ENCODE data around the gene SEMA4D. TPM values are rescaled to one million over a fixed set of nuclear protein-coding genes. Genes with fewer than 3 reads are reported as not detected.

Gene SEMA4D
- total and polyA plus RNA-seq, 2 of the 13 experiments (the other 11 are each of a cell fraction or from before 2014, with no cell fraction given) = 0.13 to 0.16 TPM

- TF ChIP-seq PATZ1 (CRISPR knock-in tag; IDR thresholded peaks at IDR 0.05) (peak; percentile 40; the same call in 1 of the 2 replicates), RFXAP (CRISPR knock-in tag; IDR thresholded peaks at IDR 0.05; ENCODE audit: borderline replicate concordance) (peak; percentile 31; the same call in 1 of the 2 replicates), ZNF160 (CRISPR knock-in tag; IDR thresholded peaks at IDR 0.05) (0 out of 2 replicates have a peak, but pooled peaks have one; percentile 44), ZNF337 (CRISPR knock-in tag; IDR thresholded peaks at IDR 0.05; ENCODE audit: borderline replicate concordance, low read depth) (peak; percentile 40; the same call in 1 of the 2 replicates), KDM4B (CRISPR knock-in tag; IDR thresholded peaks at IDR 0.05) (peak; percentile 80; the same call in 1 of the 2 replicates), IRF1 (CRISPR knock-in tag; IDR thresholded peaks at IDR 0.05; ENCODE audit: low read depth) (no peak), ZNF589 (CRISPR knock-in tag; conservative IDR thresholded peaks at IDR 0.05) (no peak), ZNF263 (CRISPR knock-in tag; IDR thresholded peaks at IDR 0.05) (peak; percentile 93), ZNF550 (CRISPR knock-in tag; IDR thresholded peaks at IDR 0.05; ENCODE audit: borderline replicate concordance) (no peak), ATF3 (CRISPR knock-in tag; IDR thresholded peaks at IDR 0.05) (0 out of 2 replicates have a peak, but pooled peaks have one; percentile 13), ZNF296 (CRISPR knock-in tag; conservative IDR thresholded peaks at IDR 0.05) (no peak; the same call in 1 of the 2 replicates), FOXK2 (IDR thresholded peaks at IDR 0.05) (peak; percentile 92), AHR (CRISPR knock-in tag; IDR thresholded peaks at IDR 0.05) (no peak), KAT8 (CRISPR knock-in tag; IDR thresholded peaks at IDR 0.05) (peak; percentile 60; the same call in 1 of the 2 replicates), SMC3 (IDR thresholded peaks at IDR 0.05; ENCODE audit: low read length) (0 out of 2 replicates have a peak, but pooled peaks have one; percentile 22), KMT2B (CRISPR knock-in tag; IDR thresholded peaks at IDR 0.05) (no peak), MTF2 (CRISPR knock-in tag; IDR thresholded peaks at IDR 0.05; ENCODE audit: borderline replicate concordance) (no peak), MEIS1 (CRISPR knock-in tag; IDR thresholded peaks at IDR 0.05; ENCODE audit: borderline replicate concordance) (peak; percentile 99), ZNF232 (CRISPR knock-in tag; IDR thresholded peaks at IDR 0.05; ENCODE audit: borderline replicate concordance) (no peak; the same call in 1 of the 2 replicates), ZFY (CRISPR knock-in tag; IDR thresholded peaks at IDR 0.05) (0 out of 2 replicates have a peak, but pooled peaks have one; percentile 13), MXI1 (IDR thresholded peaks at IDR 0.05; ENCODE audit: borderline replicate concordance, low read depth, low read length) (peak; percentile 66; the same call in 1 of the 3 replicates), ZNF792 (CRISPR knock-in tag; IDR thresholded peaks at IDR 0.05) (peak; percentile 56; the same call in 1 of the 2 replicates), SMAD3 (CRISPR knock-in tag; IDR thresholded peaks at IDR 0.05) (peak; percentile 66; the same call in 1 of the 2 replicates), GTF2F1 (IDR thresholded peaks at IDR 0.05; ENCODE audit: low read length) (no peak), SALL2 (CRISPR knock-in tag; IDR thresholded peaks at IDR 0.05) (no peak), ZNF546 (CRISPR knock-in tag; conservative IDR thresholded peaks at IDR 0.05) (no peak), GATAD1 (CRISPR knock-in tag; IDR thresholded peaks at IDR 0.05) (peak; percentile 65; the same call in 1 of the 2 replicates), ELF3 (CRISPR knock-in tag; IDR thresholded peaks at IDR 0.05) (peak; percentile 66), MIER3 (CRISPR knock-in tag; IDR thresholded peaks at IDR 0.05; ENCODE audit: borderline replicate concordance) (peak; percentile 89; the same call in 1 of the 2 replicates)
Measured at GRCh38 chr9:89350988-89351557, 146.8 kb downstream of the SEMA4D start (continued).
